Sigmoid colon (tissue), 4 donors: ENCODE measurements around the gene MAT2A.

Source experiments
- CTCF ChIP-seq, 4 experiments: fragments of 450-650 bp in 3 of 4; fragments of 200-600 bp in 1 of 4; IDR thresholded peaks; one replicate each; pipeline ENCODE4 v1.5.1; 2016 to 2019; ENCODE audit warnings: antibody characterized with exemption in 4 of 4, mild to moderate bottlenecking in 3 of 4, moderate library complexity in 2 of 4
- EP300 ChIP-seq, 4 donors: sonication (generic); formaldehyde crosslinking; IDR thresholded peaks; one replicate each; pipeline ENCODE4 v1.6.1; 2017; ENCODE audit warnings: antibody characterized with exemption in 4 of 4
- POLR2A ChIP-seq, 2 donors: fragments of 450-650 bp; IDR thresholded peaks; one replicate each; pipeline ENCODE4 v1.6.1; 2016; ENCODE audit warnings: antibody characterized with exemption in 2 of 2, mild to moderate bottlenecking in 2 of 2, moderate library complexity in 2 of 2
- POLR2AphosphoS5 ChIP-seq, 4 donors: sonication (generic); formaldehyde crosslinking; IDR thresholded peaks; one replicate each; pipeline ENCODE4 v1.6.1; 2017; ENCODE audit warnings: antibody characterized with exemption in 4 of 4

DNA sequence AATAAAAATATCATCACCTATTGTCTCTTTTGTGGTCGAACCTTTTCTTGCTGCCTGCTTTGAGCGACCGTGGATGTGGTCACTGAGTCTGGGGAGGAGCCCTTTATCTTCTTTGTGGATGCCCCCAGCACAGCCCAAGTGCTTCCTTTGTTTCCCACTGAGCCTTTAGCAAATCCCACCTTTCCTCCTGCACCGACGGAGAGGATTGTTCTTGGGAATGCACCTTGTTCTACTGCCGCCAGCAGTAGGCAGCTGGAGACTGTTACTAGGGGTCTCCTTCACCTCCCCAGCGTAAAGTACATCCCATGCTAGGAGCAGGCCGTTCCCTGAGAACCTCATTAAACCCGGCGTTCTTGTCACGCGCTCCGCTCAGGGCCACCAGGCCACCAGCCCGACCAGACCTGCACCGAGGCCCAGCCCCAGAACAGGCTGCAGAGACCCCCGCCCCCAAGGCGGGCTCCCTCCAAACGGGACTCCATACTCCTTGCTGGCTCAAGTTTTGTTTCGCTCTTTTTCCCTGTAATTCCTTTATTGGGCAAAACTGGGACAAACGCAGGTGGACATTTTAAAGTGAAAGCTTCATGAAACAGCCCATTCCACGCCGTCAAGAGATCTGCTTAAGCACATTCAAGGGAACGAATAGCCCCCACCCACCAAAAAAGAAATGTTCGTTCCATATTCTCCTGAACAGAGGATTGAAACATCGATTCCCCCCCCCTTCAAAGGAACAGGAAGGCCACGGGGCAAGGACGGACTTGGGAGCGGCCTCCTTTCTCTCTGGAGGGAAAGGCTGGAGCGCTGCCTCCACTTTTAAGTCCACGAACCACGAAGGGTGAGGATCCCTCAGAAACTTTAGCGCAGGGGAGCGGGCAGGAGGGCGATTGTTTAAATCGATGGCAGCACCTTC is 1.1 kb upstream of the MAT2A start:
- TF ChIP-seq POLR2A (IDR thresholded peaks at IDR 0.05) (peak; percentile 30 to 34), CTCF (IDR thresholded peaks at IDR 0.05) (no peak), POLR2AphosphoS5 (IDR thresholded peaks at IDR 0.05) (peak; percentile 61 to 84 (median 70)), EP300 (IDR thresholded peaks at IDR 0.05) (peak in 2 of 4 donors; percentile 33 to 44)
